Activated CD8-positive, alpha-beta T cell treated with anti-CD3 and anti-CD28 coated beads for 36 hours (primary cell): ENCODE results near the gene AK9. TPM values are rescaled to one million over a fixed set of nuclear protein-coding genes. Genes with fewer than 3 reads are reported as not detected.

Source experiments
- ATAC-seq: fragments of 200-7000 bp; cut with Tn5 transposase; one replicate; pipeline ENCODE4 v1.10.0; 2021; ENCODE audit warnings: mild to moderate bottlenecking, moderate library complexity
- CTCF ChIA-PET: fragments of 350-600 bp; sonication (Branson Sonifier 250); formaldehyde crosslinking; loops from one replicate; lab custom pipeline; 2021; ENCODE audit warnings: antibody characterized with exemption; lab: Charles Lee
- POLR2A ChIA-PET: fragments of 350-600 bp; sonication (Branson Sonifier 250); formaldehyde crosslinking; loops from one replicate; lab custom pipeline; 2021; ENCODE audit warnings: antibody characterized with exemption; lab: Charles Lee
- DNase-seq: peaks from one replicate; pipeline ENCODE4 v3.0.0-alpha.2; 2020
- H3K27ac Mint-ChIP-seq: one replicate; pipeline ENCODE4 v1.8.0; 2021; ENCODE audit warnings: mild to moderate bottlenecking, mixed read lengths
- H3K27me3 Mint-ChIP-seq: one replicate; pipeline ENCODE4 v1.8.0; 2021; ENCODE audit warnings: mixed read lengths
- H3K36me3 Mint-ChIP-seq: one replicate; pipeline ENCODE4 v1.8.0; 2021; ENCODE audit warnings: low read depth, mixed read lengths
- H3K4me1 Mint-ChIP-seq: one replicate; pipeline ENCODE4 v1.8.0; 2021; ENCODE audit warnings: low read depth, mixed read lengths
- H3K4me3 Mint-ChIP-seq: one replicate; pipeline ENCODE4 v1.8.0; 2021; ENCODE audit warnings: mild to moderate bottlenecking, moderate library complexity, mixed read lengths
- H3K9me3 Mint-ChIP-seq: one replicate; pipeline ENCODE4 v1.8.0; 2021; ENCODE audit warnings: mixed read lengths
- CTCF ChIP-seq: fragments of 200-600 bp; IDR thresholded peaks from one replicate; pipeline ENCODE4 v1.8.0; 2022; ENCODE audit warnings: antibody characterized with exemption, mild to moderate bottlenecking
- intact Hi-C: fragments of 100-400 bp; cut with micrococcal nuclease; formaldehyde crosslinking; loops from one replicate; pipeline ENCODE4 v1.10.0; 2022
- total RNA-seq, 2 experiments: library from RNA; stranded (reverse); gene quantifications; one replicate each; pipeline ENCODE4 v1.2.3, GENCODE V29; 2021

Gene AK9
- total RNA-seq, 2 experiments from 2014 or later = 3.0 to 3.5 TPM

DNA sequence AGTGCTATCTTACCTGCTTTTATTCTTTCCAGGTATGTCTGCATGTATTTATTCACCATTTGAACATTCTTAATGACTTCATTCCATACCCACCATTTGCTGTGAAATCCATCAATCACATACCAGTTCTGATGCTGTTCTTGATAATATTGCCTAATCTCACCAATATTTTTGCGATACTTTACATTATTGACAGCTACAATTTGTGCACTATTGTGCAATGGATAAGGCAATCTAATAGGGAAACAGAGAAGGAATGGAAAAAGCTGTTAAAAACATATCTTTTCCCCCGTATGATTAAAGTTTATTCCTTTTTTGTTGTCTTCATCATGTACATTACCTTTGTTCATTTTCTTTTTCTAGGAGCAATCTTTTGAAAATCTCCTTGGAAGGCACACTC is 184.7 kb downstream of the AK9 start:
- H3K27me3 Mint-ChIP-seq = peaks cover 3% of the 10 kb centered on the region
- H3K9me3 Mint-ChIP-seq = peaks cover 1% of the 10 kb centered on the region
- CTCF ChIA-PET = interaction anchor here (0.9 to 1.8 kb wide), 3 partner anchors 11 to 533 kb away, joined by 3 to 5 read pairs (median 4); no protein-coding TSS in a partner anchor
- no peak for DNase-seq
- ATAC-seq = no peak
- TF ChIP-seq CTCF = no peak
- intact Hi-C loops = no loop called here
- POLR2A ChIA-PET = no interaction called here
- H3K36me3 Mint-ChIP-seq = no peaks in the 10 kb centered on the region
- H3K27ac Mint-ChIP-seq = no peak overlapping the region
- H3K4me1 Mint-ChIP-seq = no peaks in the 10 kb centered on the region
- H3K4me3 Mint-ChIP-seq = no peak overlapping the region

GRCh38 chr6:109503327-109504224 is 187.4 kb downstream of the AK9 start:
- CTCF ChIA-PET = no interaction called here
- H3K27ac Mint-ChIP-seq = no peak overlapping the region
- no peaks in the 10 kb centered on the region for H3K9me3 Mint-ChIP-seq
- ATAC-seq (no peak), DNase-seq (no peak)
- no peaks in the 10 kb centered on the region for H3K36me3 Mint-ChIP-seq
- intact Hi-C loops = no loop called here
- no peak overlapping the region for H3K4me3 Mint-ChIP-seq
- peaks cover 3% of the 10 kb centered on the region for H3K27me3 Mint-ChIP-seq
- TF ChIP-seq CTCF = no peak
- H3K4me1 Mint-ChIP-seq = no peaks in the 10 kb centered on the region
- POLR2A ChIA-PET = interaction anchor here (0.6 kb wide), 1 partner anchor 12 kb away, joined by 3 read pairs; no protein-coding TSS in a partner anchor

- no peaks in the 10 kb centered on the region for H3K36me3 Mint-ChIP-seq
- POLR2A ChIA-PET = interaction anchor here (0.6 kb wide), 2 partner anchors 17 to 118 kb away, joined by 3 read pairs; no protein-coding TSS in a partner anchor
Observed at GRCh38 chr6:109498936-109499335, 192.1 kb downstream of the AK9 start.

GRCh38 chr6:109498052-109498451 is 192.9 kb downstream of the AK9 start:
- Mint-ChIP-seq H3K4me3 (no peak overlapping the region), H3K36me3 (no peaks in the 10 kb centered on the region), H3K4me1 (peaks cover 14% of the 10 kb centered on the region), H3K27me3 (peaks cover 3% of the 10 kb centered on the region), H3K9me3 (no peaks in the 10 kb centered on the region), H3K27ac (no peak overlapping the region)
- DNase-seq (no peak), ATAC-seq (no peak)
- intact Hi-C loops = no loop called here
- ChIA-PET POLR2A (no interaction called here), CTCF (no interaction called here)
- no peak for TF ChIP-seq CTCF

More at GRCh38 chr6:109498936-109499335, 192.1 kb downstream of the AK9 start:
- Mint-ChIP-seq H3K27ac (no peak overlapping the region), H3K4me1 (peaks cover 10% of the 10 kb centered on the region), H3K27me3 (peaks cover 3% of the 10 kb centered on the region), H3K9me3 (no peaks in the 10 kb centered on the region), H3K4me3 (no peak overlapping the region)
- ATAC-seq (no peak), DNase-seq (no peak)
- CTCF ChIA-PET = no interaction called here
- intact Hi-C loops = no loop called here
- no peak for TF ChIP-seq CTCF
